ENCODE data around the gene CDK16. TPM values are rescaled to one million over a fixed set of nuclear protein-coding genes. Genes with fewer than 3 reads are reported as not detected.

CDK16 gene
- total RNA-seq, 1 donor from 2014 or later, result 253 TPM

DNA sequence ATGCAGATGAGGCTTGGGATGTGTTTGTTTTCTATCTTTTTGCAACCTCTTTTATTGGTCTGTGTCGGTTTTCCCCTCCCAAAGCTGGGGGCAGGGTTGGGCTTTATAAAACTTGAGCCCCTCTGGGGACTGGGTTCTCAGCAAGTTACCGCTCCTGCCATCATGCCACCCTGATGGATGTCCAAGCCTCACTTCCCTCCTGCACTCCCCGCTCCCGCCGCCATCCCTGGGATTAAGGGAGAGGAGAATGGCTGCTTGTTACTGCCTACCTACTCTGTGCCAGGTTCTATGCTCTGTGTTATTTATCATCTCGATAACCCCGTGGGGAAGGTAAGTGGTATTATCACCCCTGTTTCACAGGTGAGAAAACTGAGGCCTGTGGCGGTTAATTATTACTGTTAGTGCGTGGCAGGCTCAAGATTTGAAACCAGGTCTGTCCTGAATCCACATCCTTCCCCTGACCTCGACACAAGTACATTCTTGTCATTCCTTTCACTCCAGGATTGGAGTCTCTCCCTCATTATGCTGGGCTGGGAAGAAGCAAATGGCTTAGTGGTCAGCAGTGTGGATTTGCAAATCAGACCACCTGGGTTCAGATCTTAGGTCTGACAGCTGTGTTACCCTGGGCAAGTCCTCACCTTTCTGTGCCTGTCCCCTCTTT is 20.3 kb upstream of the CDK16 start:
- H3K4me3 Mint-ChIP-seq (ENCODE audit: low read depth), result peak overlapping the region; percentile 36
- H3K36me3 Mint-ChIP-seq (ENCODE audit: insufficient read depth), result peaks cover 43% of the 10 kb centered on the region
- H3K4me1 Mint-ChIP-seq (ENCODE audit: low read depth), result peaks cover 45% of the 10 kb centered on the region
- no peaks in the 10 kb centered on the region for H3K27me3 Mint-ChIP-seq
- H3K27ac Mint-ChIP-seq, result peak overlapping the region; percentile 64
- no peak for DNase-seq (ENCODE audit: low spot score, unreplicated experiment)
- H3K9me3 Mint-ChIP-seq (ENCODE audit: low read depth), result no peaks in the 10 kb centered on the region
- TF ChIP-seq, protein P1, sequence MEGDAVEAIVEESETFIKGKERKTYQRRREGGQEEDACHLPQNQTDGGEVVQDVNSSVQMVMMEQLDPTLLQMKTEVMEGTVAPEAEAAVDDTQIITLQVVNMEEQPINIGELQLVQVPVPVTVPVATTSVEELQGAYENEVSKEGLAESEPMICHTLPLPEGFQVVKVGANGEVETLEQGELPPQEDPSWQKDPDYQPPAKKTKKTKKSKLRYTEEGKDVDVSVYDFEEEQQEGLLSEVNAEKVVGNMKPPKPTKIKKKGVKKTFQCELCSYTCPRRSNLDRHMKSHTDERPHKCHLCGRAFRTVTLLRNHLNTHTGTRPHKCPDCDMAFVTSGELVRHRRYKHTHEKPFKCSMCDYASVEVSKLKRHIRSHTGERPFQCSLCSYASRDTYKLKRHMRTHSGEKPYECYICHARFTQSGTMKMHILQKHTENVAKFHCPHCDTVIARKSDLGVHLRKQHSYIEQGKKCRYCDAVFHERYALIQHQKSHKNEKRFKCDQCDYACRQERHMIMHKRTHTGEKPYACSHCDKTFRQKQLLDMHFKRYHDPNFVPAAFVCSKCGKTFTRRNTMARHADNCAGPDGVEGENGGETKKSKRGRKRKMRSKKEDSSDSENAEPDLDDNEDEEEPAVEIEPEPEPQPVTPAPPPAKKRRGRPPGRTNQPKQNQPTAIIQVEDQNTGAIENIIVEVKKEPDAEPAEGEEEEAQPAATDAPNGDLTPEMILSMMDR (IDR thresholded peaks at IDR 0.05; ENCODE audit: unreplicated experiment), result no peak

DNA sequence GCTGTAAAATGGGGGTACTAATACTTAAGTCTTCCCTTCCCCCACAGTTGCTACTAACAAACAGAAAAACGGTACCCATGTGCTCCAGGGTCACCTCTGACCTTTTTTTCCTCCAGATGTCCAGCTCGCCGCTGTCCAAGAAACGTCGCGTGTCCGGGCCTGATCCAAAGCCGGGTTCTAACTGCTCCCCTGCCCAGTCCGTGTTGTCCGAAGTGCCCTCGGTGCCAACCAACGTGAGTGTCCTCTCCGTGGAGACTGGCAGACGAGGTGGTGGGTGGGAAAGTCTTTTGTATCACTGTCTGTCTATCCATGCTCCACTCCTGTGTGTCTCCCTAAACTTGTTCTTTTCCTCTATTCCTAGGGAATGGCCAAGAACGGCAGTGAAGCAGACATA is 19.8 kb upstream of the CDK16 start:
- H3K27me3 Mint-ChIP-seq, result no peaks in the 10 kb centered on the region
- peaks cover 44% of the 10 kb centered on the region for H3K4me1 Mint-ChIP-seq (ENCODE audit: low read depth)
- TF ChIP-seq, protein P1 (IDR thresholded peaks at IDR 0.05; ENCODE audit: unreplicated experiment), result no peak
- H3K36me3 Mint-ChIP-seq (ENCODE audit: insufficient read depth), result peaks cover 45% of the 10 kb centered on the region
- peak overlapping the region; percentile 22 for H3K27ac Mint-ChIP-seq
- H3K4me3 Mint-ChIP-seq (ENCODE audit: low read depth), result peak overlapping the region; percentile 36
- no peaks in the 10 kb centered on the region for H3K9me3 Mint-ChIP-seq (ENCODE audit: low read depth)
- no peak for DNase-seq (ENCODE audit: low spot score, unreplicated experiment)

DNA sequence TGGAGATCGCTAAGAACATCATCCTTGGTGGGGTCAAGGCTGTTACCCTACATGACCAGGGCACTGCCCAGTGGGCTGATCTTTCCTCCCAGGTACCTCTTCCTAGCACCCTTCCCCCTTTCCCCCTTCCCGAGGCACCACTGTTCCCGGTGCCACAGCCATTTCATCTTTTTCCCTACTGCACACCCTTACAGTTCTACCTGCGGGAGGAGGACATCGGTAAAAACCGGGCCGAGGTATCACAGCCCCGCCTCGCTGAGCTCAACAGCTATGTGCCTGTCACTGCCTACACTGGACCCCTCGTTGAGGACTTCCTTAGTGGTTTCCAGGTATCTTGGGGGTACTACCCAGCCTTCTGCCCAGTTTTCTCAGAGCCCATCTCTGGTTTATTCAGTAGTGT is 19.2 kb upstream of the CDK16 start:
- Mint-ChIP-seq H3K4me1 (ENCODE audit: low read depth) (peaks cover 44% of the 10 kb centered on the region), H3K36me3 (ENCODE audit: insufficient read depth) (peaks cover 47% of the 10 kb centered on the region), H3K27ac (no peak overlapping the region), H3K4me3 (ENCODE audit: low read depth) (no peak overlapping the region), H3K9me3 (ENCODE audit: low read depth) (no peaks in the 10 kb centered on the region), H3K27me3 (no peaks in the 10 kb centered on the region)
- DNase-seq (ENCODE audit: low spot score, unreplicated experiment), result no peak
- TF ChIP-seq, protein P1 (IDR thresholded peaks at IDR 0.05; ENCODE audit: unreplicated experiment), result no peak

DNA sequence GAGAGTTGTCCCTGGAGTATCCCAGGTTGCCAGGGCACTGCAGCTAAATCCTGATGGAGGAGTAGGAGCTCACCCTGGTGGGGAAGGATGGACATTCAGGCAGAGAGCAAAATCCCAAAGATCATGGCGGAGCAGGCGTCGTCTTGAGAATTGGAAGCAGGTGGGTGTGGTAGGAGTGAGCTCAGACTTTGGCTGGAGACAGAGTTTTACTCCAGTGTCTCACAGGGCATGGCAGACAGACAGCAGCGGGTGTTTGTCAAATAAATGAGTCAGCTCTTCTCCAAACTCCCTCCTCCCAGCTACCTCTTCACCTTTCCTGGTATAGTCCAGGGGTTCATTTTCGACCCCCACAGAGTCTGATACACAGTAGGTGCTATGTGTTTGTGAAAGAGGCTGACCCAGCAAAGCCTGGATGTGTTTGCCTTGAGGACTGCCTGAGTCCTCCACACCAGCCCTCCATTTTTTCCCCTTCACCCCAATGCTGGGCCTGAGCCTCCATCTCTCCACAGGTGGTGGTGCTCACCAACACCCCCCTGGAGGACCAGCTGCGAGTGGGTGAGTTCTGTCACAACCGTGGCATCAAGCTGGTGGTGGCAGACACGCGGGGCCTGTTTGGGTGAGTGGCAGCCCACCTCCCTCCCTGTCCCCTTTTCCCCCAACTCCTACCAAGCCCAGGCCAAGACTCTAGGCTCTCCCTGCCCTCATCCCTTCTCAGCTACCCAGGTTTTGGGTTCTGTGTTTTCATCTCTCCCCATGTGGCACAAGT is 17.9 kb upstream of the CDK16 start:
- TF ChIP-seq, protein P1 (IDR thresholded peaks at IDR 0.05; ENCODE audit: unreplicated experiment), result no peak
- no peak for DNase-seq (ENCODE audit: low spot score, unreplicated experiment)
- H3K9me3 Mint-ChIP-seq (ENCODE audit: low read depth), result no peaks in the 10 kb centered on the region
- peaks cover 49% of the 10 kb centered on the region for H3K36me3 Mint-ChIP-seq (ENCODE audit: insufficient read depth)
- H3K27ac Mint-ChIP-seq, result peak overlapping the region; percentile 84
- no peaks in the 10 kb centered on the region for H3K27me3 Mint-ChIP-seq
- H3K4me1 Mint-ChIP-seq (ENCODE audit: low read depth), result peaks cover 32% of the 10 kb centered on the region
- no peak overlapping the region for H3K4me3 Mint-ChIP-seq (ENCODE audit: low read depth)

DNA sequence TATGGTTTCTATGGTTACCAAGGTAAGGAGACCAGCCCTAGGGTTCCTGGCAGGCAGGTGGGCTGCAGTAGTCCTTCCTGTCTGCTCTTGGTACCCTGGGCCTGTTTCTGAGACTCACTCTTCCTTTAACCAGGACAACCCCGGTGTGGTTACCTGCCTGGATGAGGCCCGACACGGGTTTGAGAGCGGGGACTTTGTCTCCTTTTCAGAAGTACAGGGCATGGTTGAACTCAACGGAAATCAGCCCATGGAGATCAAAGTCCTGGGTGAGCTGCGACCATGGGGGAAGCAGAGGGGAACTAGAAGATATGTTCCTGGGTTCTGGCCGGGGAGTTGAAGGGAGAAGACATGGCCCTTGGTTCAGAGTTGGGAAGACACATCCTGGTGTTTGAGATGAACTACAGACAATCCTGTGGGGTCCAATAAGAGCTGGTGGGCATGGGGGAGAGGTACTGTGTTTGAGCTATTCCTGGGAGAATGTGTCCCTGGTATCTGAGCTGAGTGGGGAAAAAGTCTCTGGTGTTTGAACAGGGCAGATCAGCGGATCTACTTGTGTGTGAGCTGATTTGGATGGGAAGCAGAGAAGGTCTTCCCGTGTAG is 17.0 kb upstream of the CDK16 start:
- peak overlapping the region; percentile 53 for H3K27ac Mint-ChIP-seq
- H3K36me3 Mint-ChIP-seq (ENCODE audit: insufficient read depth), result peaks cover 43% of the 10 kb centered on the region
- no peaks in the 10 kb centered on the region for H3K27me3 Mint-ChIP-seq
- peaks cover 23% of the 10 kb centered on the region for H3K4me1 Mint-ChIP-seq (ENCODE audit: low read depth)
- TF ChIP-seq, protein P1 (IDR thresholded peaks at IDR 0.05; ENCODE audit: unreplicated experiment), result no peak
- H3K9me3 Mint-ChIP-seq (ENCODE audit: low read depth), result no peaks in the 10 kb centered on the region
- DNase-seq (ENCODE audit: low spot score, unreplicated experiment), result no peak
- no peak overlapping the region for H3K4me3 Mint-ChIP-seq (ENCODE audit: low read depth)
